ENCODE data around the gene PDE2A. TPM values are rescaled to one million over a fixed set of nuclear protein-coding genes. Genes with fewer than 3 reads are reported as not detected.
A peak's percentile ranks its signal among the peaks of the same experiment; 100 is the strongest.

Gene PDE2A
- polyA plus RNA-seq, 12 donors = 10.3 to 28.2 (median 19.0) TPM; not detected in 1

DNA sequence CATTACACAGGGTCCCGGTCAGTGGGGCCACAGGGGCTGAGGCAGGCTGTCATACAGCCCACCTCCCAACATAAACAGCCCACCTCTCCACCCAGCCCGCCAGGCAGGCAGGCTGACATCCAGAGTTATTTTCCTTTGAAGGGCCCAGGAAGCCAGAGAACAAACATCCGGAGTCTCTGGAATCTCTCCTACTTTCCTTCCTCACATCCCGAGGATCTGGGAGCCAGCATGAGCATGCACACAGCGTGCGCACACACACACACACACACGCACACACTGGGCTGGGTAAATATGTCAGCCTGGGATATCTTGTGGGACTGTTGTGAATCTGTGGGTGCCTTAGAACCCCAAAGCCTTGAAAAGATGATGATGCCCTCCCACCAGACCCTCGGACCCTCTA is 55.4 kb downstream of the PDE2A start:
- no peak for DNase-seq

DNA sequence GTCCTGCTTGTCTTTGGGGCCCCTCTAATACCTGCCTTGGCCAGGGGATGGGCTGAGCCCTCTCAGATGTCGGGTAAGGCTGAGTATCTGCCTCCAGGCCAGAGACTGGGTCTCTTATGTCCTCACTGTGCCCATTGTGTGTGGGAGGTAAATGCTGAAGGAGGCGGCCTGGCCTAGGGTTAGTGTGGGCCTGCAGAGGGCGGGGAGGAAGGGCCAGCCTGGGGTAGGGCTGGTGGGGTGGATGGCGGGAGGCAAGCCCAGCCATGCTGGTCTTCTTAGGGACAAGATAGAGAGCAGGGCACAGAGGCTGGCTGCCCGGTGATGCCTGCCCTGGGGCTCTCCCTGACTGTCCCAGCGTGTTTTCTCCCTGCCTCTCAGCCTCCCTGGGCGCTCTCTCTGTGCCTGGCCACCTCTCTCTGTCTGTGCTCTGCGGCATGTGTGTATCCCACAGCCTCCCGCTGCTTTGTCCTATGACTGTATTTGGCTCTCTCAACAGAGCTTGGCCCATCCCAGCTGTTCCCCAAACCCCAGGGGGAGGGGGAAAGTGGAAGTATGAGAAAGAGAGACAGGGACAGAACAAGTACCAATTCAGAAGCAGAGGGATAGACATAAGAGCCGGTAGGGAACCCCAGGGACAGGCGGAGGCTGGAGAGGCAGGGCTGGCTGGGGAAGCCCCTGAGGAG is 57.0 kb downstream of the PDE2A start:
- DNase-seq = peak; percentile 64

DNA sequence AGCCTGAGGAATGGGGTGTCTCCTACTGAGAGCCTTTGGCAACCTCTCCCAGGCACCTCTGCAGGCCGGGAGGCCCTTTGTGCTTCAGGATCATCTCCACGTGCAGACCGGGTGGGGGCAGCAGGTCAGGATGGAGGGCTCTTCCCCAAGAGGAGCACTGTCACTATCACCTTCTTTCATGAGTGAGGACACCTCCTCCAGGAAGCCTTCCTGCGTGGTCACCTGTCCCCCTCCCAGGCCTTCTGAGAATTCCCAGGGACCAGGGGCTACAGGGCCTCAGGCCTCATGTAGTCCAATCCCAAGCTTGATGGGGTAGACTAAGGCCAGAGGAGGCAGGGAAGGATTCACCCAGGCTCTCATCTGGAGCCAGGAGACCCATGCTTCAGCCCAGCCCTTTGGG is 57.6 kb downstream of the PDE2A start:
- DNase-seq = no peak

DNA sequence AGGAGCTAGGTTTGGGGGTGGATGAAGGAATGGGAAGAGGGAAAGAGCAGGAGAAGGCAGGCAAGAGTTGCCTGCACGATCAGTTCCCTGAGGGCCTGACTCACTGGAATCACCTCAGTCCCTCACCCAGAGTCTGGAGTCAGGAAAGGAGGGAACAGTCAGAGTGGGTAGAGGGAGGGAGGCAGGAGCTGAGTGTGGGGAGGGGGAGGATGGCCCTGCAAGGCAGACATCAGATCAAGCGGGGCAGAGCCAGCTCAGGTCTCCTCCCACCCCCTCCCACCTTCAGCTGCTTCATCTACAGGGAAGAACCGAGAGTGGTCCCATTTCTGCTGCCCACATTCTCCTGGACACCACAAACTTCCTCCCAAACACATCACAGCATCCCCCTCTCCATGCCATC is 58.9 kb downstream of the PDE2A start:
- no peak for DNase-seq

DNA sequence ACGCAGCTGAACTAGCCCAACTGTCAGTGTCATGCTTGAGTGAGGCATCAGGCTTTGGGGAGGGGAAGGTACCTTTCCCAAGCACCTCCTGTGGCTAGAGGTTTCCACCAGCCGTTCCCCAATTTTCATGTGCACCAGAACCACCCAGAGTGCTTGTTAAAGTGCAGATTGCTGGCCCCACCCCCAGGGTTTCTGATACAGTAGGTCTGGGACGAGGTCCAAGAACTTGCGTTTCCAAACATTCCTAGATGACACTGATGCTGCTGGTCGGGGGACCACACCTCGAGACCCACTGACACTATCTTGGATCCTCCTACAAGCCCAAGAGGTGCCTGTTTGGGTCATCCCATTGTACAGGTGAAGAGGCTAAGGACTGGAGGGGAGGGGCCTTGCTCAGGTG is 59.8 kb downstream of the PDE2A start:
- no peak for DNase-seq

DNA sequence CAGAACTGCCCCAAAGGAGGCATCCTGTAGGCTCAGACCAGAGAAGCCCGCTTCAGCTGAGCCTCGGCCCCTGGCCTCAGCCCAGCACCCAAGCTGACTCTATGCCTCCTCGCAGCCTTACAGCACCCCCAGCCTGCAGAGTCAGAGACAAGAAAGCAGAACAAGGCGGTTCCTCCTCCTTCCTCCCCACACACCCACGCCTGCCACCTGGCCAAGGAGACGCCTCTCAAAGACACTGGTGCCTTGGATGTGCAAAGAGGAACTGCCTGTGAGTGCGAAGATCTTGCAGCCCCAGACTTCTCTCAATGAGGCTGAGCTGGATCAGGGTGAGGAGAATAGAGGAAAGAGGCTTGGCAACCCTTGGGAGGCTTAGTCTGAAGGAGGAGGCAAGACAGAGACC is 60.2 kb downstream of the PDE2A start:
- DNase-seq = no peak

DNA sequence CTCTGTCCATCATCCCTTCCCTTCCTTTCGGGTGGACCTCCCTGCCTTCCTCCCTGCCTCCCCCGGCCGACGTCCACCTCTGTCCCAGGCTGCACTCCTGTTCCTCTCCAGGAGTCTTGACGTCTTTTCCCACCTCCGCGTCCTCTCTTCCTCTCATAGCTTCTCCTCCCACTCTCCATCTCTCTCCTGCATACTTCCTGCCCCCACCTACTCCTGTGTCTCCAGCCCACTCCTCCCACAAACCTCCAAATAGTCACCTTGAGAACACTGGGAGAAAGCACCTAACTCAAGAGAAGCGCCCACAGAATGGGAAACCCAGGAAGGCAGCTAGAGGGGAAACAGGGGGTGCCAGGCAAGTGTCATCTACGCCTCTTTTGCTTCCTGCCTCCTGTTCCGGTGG is 60.8 kb downstream of the PDE2A start:
- no peak for DNase-seq

DNA sequence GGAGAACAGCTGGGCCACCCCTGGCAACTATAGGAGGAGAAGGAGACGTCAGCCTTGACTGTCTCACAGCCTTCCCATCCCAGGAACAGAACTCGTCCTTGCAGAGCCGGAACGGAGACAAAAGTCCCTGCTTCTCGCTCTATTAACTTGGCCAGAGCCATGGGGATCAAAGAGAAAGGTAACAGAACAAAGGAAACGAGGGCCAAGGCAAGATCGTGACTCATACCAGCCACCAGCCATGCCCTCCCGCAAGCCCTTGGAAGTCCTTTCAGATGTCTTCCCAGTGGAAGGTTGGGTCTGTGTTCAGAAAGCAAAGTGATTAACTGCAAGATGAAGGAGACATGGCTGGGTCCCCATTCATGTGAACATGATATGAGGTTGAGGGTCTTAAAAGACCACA is 64.7 kb downstream of the PDE2A start:
- no peak for DNase-seq

DNA sequence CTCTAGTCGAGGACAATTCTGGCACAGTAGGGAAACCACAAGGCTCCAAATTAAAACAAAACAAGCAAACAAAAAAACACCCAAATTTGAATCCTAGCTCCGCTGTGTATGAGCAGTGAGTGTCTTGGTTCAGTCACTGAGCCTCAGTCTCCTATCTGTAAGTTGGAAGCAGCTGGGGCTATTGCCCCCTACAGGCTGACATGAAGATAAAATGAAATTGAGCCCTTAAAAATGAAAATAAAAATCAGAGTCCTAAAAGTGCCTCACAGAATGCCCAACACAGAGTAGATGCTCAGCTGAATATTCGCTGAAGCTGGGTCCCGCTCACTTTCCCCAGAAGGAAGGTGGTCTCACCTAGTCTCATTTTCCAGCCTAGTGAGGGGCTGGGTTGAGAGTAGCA is 65.2 kb downstream of the PDE2A start:
- DNase-seq = no peak

DNA sequence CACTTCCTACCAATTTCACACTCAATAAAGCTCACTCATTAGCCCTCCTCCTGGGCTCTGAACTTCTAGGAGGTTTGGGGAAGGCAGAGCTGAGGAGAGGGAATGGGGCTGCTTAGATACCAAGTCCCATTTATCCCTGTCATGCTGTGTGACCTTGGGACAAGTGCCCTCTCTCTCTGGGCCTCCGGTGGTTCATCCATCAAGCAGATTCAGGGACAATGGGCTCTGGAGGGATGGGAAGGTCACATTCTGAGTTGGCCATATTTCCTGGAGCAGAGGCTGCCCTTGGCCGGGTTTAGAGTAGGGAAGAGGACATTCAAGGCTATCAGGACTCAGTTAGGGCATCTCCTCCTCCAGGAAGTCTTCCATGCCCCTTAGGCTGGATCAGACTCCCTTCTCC is 66.7 kb downstream of the PDE2A start:
- no peak for DNase-seq

DNA sequence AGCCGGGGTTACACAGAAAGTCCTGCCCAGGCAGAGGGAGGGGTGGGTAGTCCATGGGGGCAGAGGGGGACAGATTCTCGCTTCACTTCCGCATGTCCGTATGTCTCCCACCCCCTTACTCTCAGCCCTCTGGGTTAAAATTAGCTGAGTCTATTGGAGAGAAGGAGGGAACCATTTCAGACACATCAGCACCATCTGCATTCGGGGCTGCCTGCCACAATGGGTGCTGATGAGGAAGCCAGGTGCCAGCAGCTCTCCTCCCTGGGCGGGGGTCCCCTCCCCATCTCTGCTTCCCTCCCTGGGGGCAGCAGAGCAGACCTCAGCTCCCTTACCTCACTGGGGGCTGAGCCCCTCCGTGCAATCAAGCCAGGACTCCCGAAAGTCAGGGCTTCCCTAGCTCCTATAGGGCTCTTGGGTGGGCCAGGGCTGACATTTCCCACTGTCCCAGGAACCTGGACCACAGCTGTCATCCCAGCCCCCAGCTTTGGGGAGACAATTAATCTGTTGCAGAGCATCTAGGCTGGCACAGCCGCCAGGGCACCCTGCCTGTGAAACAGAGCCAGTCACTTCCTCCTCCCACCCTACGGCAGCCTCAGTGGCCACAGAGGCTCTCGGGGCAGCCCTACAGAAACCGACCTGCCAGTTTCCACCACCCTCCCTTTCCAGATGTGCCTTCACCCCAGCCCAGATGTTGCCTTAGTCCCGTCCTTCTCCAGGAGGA is 67.3 kb downstream of the PDE2A start:
- no peak for DNase-seq

DNA sequence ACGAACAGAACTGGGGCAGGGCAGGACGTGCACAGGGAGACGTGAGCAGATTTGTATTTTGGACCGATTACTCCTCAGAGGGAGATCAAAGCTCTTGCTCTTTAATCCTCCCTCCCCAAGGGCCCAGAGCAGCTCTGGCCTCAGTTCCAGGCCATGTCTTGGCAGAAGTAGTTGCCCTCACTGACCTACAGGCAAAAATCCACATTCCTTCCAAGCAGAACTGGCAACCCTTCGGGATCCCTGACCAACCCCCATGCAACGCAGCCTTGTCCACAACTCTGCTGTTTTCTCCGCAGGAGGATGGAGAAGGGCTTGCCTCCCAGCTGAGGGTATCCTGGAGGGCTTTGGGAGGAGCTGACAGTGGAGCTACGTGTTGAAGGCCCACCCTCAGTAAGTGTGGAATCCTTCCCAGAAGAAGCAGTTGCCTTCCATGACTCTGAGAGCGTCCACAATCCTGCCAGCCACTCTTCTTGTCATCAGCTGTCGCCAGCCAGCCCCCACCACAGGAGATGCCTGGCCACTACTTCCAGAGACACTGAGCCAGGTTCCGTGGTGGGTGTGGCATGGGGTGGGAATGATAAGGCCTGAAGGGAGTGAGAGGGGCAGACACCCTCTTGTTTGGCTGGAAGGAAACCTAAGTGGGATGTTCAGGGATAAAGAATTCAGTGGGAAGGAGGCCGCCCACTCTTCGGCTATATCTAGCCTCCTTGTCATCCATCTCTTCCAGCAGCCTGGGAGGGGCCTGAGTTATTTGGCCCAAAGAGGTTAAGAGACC is 68.1 kb downstream of the PDE2A start:
- no peak for DNase-seq

DNA sequence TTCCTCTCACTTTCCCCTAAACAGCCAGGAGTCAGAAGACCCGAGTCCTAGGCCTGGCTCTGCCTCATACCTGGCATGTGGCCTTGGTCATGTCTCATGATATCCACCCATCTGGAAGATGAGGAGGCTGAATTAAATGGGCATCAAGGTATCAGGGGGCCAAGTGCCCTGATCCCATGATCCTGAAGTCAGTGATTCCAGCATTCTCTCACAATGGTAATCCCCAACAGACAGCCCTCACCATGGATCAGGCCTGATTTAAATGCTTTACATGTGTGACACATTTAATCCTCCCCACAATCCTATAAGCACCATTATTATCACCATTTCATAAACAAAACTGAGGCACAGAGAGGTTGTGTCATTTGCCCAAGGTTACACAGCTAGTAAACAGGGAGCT is 70.0 kb downstream of the PDE2A start:
- no peak for DNase-seq

DNA sequence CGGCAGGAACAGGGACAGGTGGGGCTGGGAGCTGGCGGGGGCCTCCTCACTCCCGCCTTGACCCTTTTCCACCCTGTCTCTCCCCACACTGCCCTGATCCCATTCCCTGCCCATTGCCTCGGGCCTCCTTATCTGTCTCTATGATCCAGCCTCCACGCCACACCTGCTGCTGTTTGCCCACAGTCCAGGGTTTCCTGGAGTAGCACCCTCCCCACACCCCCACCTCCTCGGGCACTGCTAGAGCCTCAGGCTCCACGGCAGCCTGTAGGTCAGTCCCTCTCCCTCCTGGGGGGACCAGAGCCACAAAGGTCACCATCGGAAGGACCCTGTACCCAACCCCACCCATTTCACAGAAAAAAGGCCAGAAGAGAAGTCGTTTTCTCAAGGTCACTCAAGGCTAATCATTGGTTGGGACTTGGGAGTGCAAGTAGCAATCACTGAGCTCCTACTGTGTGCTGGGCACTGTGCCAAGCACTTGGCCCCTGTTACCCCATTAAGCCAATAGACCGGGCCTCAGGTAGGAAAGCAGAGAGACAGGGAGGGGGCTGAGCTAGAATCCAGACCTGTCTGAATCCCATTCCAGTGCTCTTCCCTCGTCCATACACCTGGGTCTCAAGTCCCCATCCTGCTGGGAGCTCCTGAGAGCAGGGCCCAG is 71.8 kb downstream of the PDE2A start:
- DNase-seq = no peak

DNA sequence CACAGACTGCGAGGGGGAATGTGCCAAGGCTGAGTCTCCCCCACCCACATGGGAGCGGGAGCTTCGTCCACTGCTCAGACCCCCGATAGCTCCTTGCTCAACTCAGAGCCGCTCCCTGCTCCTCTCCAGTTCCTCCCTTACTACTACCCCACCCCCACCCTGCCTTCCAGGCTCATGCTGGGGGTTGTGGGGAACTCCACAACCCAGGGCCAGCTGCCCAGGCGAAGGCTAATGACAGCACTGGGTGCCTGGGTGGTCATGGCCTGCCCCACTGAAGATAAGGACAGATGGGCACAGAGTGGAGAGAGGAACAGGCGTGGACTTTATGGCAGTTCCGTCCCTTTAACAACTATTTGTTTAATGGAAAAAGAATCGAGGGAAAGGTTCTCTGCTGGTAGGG is 73.7 kb downstream of the PDE2A start:
- DNase-seq = no peak

DNA sequence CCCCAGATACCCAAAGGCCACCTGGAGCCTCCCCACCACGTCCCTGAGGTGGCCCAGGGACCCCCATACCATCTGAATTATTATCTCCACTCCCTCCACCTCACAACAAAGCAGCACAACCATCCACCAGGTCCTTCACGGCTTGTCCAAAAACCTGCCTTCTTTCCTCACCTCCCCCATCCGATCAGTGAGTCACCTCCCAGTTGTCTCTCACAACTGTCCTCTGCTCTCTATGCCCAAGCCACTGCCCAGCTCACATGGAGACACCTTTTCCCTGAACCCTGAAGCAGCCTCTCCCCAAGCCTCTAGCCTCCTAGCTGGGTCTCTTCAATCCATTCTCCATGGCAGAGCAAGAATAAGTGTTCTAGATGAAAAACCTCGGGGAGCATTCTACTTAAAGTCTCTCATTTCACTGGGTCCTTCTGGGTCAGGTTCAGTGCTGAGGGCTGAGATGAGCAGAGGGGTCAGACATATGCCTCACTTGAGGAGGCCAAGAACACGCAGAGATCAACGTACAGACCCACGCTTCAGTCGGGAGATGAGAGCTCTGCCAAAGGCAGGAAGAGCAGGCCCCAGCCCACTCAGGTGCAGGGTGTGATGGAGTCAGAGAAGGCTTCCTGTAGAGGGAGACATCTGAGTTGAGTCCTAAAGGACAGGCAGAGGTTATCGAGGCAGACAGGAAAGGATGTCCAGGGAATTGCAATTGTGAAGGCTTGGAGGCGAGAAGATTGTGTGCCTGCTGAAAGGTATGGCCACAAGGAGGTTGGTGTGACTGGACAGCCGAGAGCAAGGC is 74.7 kb downstream of the PDE2A start:
- DNase-seq = no peak

DNA sequence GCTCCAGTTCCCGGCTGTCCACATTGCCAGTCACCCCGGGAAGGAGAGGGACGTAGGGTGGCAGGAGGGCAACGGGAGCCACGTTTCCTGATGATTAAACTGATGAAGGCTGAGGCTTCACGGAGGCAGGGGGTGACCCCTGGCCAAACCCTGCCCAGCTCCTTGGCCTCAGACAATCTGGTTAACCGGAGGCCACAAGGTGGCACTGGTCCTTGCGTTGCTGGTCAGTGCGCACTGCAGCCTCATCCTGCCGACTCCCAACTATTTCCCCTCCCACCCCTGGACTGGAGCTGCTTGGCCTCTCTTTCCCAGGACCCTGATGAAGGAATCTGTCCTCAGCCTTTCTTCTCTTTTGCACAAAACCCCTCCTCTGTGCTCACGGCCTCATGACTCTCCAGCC is 75.3 kb downstream of the PDE2A start:
- DNase-seq = peak; percentile 26

DNA sequence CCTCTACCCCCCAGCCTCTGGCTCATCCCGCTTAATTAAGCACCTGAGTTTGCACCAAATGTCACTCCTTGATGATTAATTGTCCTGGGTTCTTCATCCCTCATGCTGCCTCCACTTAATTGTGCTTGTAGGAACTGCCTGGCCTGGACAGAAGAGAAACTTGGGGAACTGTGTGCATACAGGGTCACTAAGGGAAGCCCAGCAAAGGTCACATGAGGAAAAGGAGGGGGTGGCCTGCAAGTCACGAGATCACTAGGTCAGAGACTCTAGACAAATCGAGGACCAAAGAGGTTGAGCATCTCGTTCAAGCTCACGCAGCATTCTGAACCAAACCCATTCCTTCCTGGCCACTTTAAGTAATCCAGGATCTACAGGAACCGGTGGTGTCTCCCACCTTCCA is 75.8 kb downstream of the PDE2A start:
- no peak for DNase-seq

DNA sequence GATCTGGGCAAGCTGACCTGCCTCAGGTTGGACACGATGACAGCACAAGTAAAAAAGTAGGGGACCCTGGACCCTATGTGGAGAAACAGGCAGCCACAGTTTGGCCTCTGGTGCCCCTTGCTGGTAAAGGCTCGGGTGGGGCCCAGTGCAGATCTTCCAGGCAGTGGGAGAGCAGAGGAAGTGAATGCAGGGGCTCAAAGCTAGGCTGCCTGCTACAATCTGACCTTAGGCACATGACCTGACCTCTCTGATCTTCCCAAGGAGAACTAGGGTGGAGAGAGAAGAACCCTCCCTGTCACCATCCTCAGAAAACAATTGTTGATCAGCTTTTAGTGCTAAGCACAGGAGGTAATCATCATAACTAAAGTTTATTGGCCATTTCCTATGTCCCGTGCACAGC is 76.5 kb downstream of the PDE2A start:
- DNase-seq = no peak

DNA sequence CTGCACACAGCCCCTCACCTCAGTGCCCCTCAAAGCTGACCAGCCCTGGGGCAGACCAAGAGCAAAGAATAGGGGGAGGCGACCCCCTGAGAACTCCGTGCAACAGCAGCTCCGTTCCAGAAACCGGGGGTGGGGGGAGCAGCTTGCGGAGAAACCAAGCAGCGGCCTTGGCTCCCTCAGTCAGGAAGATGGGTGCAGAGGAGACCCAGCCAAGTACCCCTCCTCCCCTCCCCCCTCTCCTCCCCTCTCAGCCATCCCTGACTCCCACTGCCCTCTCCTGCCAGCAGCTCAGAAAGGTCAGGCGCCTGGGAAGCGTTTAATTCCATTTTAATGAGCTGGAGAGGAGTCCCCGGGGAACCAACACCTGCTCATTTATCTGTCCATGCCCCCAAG is 78.9 kb downstream of the PDE2A start:
- no peak for DNase-seq

DNA sequence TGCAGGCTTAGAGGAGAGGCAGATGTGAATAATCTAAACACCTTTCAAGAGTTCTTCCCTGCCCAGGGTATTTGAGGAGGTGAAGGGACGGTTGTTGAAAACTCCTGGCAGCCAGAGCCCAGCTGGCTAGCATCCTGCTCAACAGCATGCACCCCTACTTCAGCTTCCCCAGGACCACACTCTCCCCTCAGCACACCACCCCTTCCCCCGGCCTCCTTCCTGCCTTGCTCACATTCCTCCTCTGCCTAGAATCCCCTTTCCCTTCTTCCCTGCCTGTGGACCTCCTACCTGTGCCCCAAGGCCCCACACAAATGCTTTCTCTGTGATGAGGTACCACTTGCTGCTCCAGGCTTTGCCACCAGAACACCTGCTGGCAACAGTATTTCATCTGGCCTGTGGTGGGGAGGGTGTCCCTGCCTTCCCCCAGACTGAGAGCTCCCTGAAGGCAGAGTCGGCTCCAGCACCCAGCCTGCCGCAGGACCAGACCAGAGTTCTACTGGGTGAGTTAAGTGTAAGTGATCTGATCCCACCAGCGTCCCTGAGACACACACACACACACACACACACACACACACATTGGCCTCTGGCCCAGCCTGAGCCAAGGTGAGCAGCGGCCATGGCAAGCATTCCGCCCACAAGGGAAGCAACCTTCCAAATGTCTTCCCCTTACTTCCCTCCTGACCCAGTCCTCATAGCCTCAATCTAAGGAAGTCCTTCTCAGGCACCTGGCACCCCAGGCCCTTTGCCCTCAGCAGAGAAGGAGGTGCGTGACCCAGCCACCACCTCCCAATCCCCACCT is 79.5 kb downstream of the PDE2A start:
- DNase-seq = no peak

Data from muscle of arm (tissue), 12 donors.